IPS-20b (cell line): ENCODE measurements around the gene BCAS4.
A peak's percentile ranks its signal among the peaks of the same experiment; 100 is the strongest.

Experiments
- H3K27ac ChIP-seq: one replicate; pipeline ENCODE4 v1.5.1; 2013; ENCODE audit warnings: low read length
- H3K27me3 ChIP-seq: 2 replicates; pipeline ENCODE4 v1.6.1; 2013; ENCODE audit warnings: mild to moderate bottlenecking, low read length, inconsistent platforms; ENCODE audit not compliant: insufficient read depth
- H3K36me3 ChIP-seq: 2 replicates; pipeline ENCODE4 v1.6.1; 2013; ENCODE audit warnings: low read depth, mild to moderate bottlenecking, inconsistent platforms, low read length, moderate library complexity; ENCODE audit not compliant: insufficient read depth
- H3K4me1 ChIP-seq: 2 replicates; pipeline ENCODE4 v1.6.1; 2013; ENCODE audit warnings: mild to moderate bottlenecking, control low read depth, inconsistent platforms, low read length, moderate library complexity; ENCODE audit not compliant: insufficient read depth
- H3K4me3 ChIP-seq: 2 replicates; pipeline ENCODE4 v1.5.1; 2013; ENCODE audit warnings: mild to moderate bottlenecking, low read length, inconsistent platforms
- H3K9ac ChIP-seq: 2 replicates; pipeline ENCODE4 v1.6.1; 2013; ENCODE audit warnings: low read depth, mild to moderate bottlenecking, inconsistent platforms, low read length, moderate library complexity
- H3K9me3 ChIP-seq: 2 replicates; pipeline ENCODE4 v1.6.1; 2013; ENCODE audit warnings: mild to moderate bottlenecking, low read depth, low read length, inconsistent platforms; ENCODE audit not compliant: insufficient read depth

The BCAS4 gene

DNA sequence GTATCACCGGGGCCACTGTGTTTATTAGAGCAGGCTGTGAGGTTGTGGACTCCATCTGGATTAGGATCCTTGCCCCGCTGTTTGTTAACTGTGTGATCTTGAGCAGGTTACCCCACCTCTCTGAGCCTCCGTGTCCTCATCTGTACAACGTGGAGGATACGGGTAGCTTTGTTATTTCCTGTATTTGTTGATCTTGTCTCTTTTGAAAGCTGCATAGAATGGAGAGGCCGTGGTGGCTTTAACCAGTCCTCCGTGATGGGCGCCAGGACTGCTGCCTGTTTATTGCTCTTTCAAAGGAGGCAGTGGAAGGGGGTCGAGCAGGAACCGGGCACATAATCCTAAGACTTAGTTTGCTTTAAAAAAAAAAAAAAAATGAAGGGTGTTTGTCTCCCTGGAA lies 22.9 kb downstream of the BCAS4 start:
- Histone ChIP-seq H3K4me1 (peaks cover 4% of the 10 kb centered on the region; the same call in 1 of the 2 replicates), H3K4me3 (no peak overlapping the region)

DNA sequence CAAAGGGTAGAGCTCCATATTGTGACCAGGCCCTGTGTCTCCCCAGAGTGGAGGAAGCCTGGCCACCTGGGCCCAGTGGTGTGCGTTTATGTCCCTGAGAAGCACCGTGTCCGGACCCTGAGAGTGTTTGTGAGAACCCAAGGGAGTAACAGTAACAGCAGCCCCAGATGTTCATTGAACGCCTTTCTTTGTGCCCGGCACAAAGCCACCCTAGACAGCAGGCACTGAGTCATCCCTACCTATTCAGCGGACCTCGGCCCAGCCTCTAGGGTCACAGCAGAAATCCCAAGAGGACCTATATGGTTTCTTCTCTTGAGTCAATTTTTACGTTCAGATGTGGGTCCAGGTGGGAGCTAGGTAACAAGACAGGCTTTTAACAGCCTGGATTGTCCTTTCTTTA lies 24.5 kb downstream of the BCAS4 start:
- H3K4me1 ChIP-seq: peaks cover 4% of the 10 kb centered on the region; the same call in 1 of the 2 replicates
- no peak overlapping the region for H3K4me3 ChIP-seq
- H3K27me3 ChIP-seq: no peaks in the 10 kb centered on the region
- H3K27ac ChIP-seq: no peak overlapping the region
- 0 out of 2 replicates have a peak, but pooled peaks cover 3% of the 10 kb centered on the region for H3K36me3 ChIP-seq
- H3K9me3 ChIP-seq: no peaks in the 10 kb centered on the region
- H3K9ac ChIP-seq: no peak overlapping the region

More for the DNA sequence above, 22.9 kb downstream of the BCAS4 start:
- Histone ChIP-seq H3K27ac (peak overlapping the region; percentile 80), H3K27me3 (no peaks in the 10 kb centered on the region), H3K9me3 (no peaks in the 10 kb centered on the region), H3K36me3 (0 out of 2 replicates have a peak, but pooled peaks cover 3% of the 10 kb centered on the region), H3K9ac (peak overlapping the region; percentile 43; the same call in 1 of the 2 replicates)

DNA sequence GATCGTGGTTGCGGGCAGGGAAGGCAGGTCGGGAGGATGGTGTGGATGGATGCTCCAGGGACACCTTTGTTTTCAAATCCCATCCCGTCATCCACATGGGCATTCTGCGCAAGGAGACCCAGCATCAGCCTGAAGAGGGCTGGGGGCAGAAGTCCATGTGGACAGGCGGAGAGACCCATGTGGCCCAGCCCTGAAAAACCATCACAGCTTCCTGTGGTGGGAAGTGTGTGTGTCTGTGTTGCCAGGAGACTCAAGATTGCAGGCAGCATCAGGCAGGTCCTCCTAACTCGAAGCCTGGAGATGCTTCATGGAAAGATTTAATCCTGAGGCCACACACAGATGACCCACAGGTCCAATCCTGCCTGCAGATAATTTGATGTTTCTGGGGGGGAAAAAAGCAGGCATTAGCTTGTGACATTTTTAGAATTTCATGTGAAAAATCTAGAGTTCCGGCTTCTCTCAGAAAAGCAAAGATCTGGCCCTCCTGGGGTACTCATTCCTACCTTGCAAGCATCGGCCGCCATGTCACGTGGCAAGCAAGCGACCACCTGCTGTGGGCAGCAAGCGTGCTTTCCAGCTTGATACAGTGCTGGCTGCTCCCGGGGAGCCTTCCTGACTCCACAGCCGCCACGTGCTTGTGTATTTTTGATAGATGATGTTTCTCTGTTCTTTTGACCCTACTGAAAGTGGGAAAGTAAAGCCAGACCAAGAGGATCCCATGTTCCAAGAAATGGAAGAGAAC lies 25.8 kb downstream of the BCAS4 start:
- Histone ChIP-seq H3K4me3 (no peak overlapping the region), H3K27ac (no peak overlapping the region), H3K9me3 (no peaks in the 10 kb centered on the region), H3K4me1 (peaks cover 4% of the 10 kb centered on the region; the same call in 1 of the 2 replicates), H3K36me3 (0 out of 2 replicates have a peak, but pooled peaks cover 3% of the 10 kb centered on the region), H3K9ac (no peak overlapping the region), H3K27me3 (no peaks in the 10 kb centered on the region)

DNA sequence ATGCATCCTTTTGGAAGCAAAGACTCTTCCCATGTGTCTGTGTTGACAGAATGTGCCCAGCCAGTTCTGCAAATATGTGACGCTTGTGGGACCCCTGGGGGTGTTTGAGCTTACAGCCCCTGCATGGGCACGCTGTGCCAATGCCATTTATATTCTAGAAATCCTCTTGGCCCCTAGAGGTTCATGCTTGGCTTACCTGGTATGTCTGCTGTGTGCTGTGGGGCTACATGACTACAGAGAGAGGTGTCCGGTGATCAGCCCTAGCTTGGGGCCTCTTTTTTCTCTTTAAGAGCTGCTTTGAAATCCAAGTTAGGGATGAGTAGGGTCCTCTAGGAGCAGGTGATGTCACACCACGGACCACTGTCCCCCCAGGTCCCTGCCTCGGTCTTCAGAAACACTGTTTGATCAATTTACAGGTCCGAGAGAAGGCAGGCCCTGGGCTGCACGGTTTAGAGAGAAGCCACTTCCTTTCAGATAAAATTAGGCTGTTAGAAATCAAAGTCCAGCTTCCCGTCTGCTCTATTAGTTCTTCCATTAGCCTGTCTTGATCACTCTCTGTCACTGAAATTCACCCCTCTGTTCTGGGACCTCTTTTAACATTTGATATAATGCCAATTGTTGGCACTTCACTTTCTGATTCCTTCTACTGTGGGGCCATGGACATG lies 26.5 kb downstream of the BCAS4 start:
- Histone ChIP-seq H3K4me1 (peaks cover 4% of the 10 kb centered on the region; the same call in 1 of the 2 replicates), H3K27ac (no peak overlapping the region), H3K9ac (no peak overlapping the region), H3K27me3 (no peaks in the 10 kb centered on the region), H3K4me3 (no peak overlapping the region), H3K9me3 (no peaks in the 10 kb centered on the region), H3K36me3 (0 out of 2 replicates have a peak, but pooled peaks cover 3% of the 10 kb centered on the region)

DNA sequence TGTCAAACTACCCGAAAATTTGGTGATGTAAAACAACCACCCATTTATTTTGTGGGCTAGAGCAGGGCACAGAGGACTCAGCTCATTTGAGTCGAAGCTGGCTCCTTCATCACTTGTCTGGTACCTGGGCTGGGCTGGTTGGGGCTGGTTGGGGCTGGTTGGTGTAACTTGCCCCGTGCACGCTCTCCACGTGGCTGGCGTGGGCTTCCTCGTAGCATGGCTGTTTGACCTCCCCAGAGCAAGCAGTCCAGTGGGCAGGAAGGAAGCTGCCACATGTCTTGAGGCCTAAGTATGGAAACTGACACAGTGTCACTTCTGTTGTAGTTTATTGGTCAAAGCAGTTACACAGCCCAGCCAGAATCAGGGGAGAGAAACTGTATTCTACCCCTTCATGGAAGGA lies 27.1 kb downstream of the BCAS4 start:
- no peak overlapping the region for H3K4me3 ChIP-seq
- H3K9me3 ChIP-seq: no peaks in the 10 kb centered on the region
- no peak overlapping the region for H3K27ac ChIP-seq
- H3K27me3 ChIP-seq: no peaks in the 10 kb centered on the region
- H3K9ac ChIP-seq: no peak overlapping the region
- H3K4me1 ChIP-seq: peaks cover 4% of the 10 kb centered on the region; the same call in 1 of the 2 replicates
- 0 out of 2 replicates have a peak, but pooled peaks cover 3% of the 10 kb centered on the region for H3K36me3 ChIP-seq

DNA sequence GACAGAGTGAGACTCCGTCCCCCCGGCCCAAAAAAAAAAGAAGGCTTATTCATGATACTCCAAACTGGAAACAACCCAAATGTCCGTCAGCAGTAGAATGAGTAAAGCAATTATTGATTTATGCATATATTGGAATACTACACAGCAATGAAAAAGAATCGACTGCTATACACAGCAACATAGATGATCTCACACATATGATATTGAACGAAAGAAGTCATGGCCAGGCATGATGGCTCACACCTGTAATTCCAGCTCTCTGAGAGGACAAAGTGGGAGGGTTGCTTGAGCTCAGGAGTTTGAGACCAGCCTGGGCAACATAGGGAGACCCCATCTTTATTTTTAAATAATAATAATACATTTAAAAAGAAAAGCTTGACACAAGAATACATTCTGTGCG lies 28.5 kb downstream of the BCAS4 start:
- H3K27ac ChIP-seq: no peak overlapping the region
- H3K9ac ChIP-seq: no peak overlapping the region
- H3K4me3 ChIP-seq: no peak overlapping the region
- no peaks in the 10 kb centered on the region for H3K4me1 ChIP-seq
- no peaks in the 10 kb centered on the region for H3K9me3 ChIP-seq
- 0 out of 2 replicates have a peak, but pooled peaks cover 3% of the 10 kb centered on the region for H3K36me3 ChIP-seq
- no peaks in the 10 kb centered on the region for H3K27me3 ChIP-seq

DNA sequence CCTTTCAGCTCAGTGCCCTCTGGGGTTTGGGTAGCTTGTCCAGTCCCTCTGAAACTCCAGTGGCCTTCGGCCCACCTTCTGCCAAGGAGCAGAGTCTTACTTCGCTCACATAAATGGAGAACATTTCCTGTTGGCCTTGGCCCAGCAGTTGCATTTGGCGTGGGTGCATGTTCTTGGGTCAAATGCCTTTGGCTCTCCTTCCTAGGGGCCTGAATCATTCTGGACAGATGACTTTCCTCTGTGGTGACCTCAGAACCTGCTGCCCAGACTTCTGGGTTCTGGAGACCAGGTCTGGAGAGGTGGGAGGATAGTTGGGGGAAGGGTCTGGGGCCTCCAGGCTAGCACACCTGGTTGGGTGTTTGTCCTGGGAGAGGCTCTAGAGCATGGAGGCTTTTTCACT lies 29.3 kb downstream of the BCAS4 start:
- Histone ChIP-seq H3K27ac (no peak overlapping the region), H3K9ac (no peak overlapping the region), H3K9me3 (no peaks in the 10 kb centered on the region), H3K4me1 (no peaks in the 10 kb centered on the region), H3K4me3 (no peak overlapping the region), H3K36me3 (0 out of 2 replicates have a peak, but pooled peaks cover 3% of the 10 kb centered on the region), H3K27me3 (no peaks in the 10 kb centered on the region)

DNA sequence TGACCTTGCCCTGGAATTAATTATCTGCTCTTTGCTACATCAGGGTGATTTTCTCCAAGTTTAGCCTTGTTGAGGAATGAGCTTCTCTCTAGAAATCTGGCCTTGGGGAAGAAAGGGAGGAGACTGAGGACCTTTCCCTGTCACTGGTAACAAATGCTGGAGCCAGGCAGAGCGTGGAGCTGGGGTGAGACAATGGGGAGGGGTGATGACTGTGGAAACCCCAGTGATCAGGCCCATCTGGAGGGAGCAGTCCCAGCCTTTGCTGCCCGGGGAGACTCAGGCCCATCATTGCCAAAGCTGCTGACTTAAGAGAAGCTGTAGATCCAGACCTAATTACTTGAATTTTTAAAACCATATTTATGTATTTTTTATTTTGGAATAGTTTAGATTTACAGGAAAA lies 31.3 kb downstream of the BCAS4 start:
- no peaks in the 10 kb centered on the region for H3K36me3 ChIP-seq
- H3K4me1 ChIP-seq: no peaks in the 10 kb centered on the region
- no peaks in the 10 kb centered on the region for H3K9me3 ChIP-seq
- H3K27me3 ChIP-seq: no peaks in the 10 kb centered on the region
- no peak overlapping the region for H3K27ac ChIP-seq
- H3K9ac ChIP-seq: no peak overlapping the region
- H3K4me3 ChIP-seq: no peak overlapping the region

DNA sequence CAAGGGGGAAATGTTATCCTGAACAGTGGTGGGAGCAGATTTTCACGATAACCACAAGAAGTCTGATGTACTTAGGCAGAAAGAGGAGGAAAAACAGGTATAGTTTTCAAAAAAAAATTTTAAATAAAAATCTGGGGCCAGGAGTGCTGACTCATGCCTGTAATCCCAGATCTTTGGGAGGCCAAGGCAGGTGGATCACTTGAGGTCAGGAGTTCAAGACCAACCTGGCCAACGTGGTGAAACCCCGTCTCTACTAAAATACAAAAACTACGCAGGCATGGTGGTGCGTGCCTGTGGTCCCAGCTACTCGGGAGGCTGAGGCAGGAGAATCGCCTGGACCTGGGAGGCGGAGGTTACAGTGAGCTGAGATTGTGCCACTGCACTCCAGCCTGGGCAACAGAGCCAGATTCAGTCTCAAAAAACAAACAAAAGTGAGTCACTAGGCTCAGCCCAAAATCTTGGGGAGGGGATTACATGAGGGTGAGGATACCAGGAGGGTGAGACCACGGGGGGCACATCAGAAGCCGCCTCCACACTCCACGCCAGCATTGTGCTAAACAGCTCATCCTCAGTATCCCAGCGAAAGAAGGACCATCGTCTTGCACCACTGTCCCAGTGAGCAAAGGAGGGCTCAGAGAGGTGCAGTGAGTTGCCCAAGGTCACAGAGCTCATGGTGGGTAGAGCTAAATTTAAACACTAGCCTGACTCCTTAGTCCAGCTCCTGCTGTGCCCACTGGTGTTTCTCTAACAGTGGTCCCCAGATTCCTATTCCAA lies 33.7 kb downstream of the BCAS4 start:
- Histone ChIP-seq H3K27me3 (no peaks in the 10 kb centered on the region), H3K36me3 (peaks cover 4% of the 10 kb centered on the region; the same call in 1 of the 2 replicates), H3K9ac (no peak overlapping the region), H3K4me3 (no peak overlapping the region), H3K9me3 (no peaks in the 10 kb centered on the region), H3K27ac (no peak overlapping the region), H3K4me1 (no peaks in the 10 kb centered on the region)

DNA sequence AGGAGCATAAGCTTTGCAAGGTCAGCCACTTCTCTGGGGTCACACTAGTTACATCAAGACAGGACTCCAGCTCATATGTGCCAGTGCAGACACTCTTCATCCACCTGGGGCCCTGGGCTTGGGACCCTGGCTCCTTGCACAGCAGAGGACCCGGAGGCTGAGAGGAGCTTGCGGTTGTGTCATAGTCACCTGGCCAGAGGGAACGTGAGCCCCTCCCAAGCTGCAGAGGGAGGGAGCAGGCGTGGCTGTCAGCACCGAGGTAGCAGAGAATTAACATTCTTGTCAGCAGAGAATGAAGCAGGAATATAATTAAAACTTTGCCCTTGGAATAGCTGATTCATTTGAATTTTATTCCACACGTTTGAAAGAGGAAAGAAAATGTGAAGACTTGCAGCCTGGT lies 36.8 kb downstream of the BCAS4 start:
- Histone ChIP-seq H3K27ac (no peak overlapping the region), H3K4me3 (no peak overlapping the region), H3K9ac (no peak overlapping the region), H3K27me3 (no peaks in the 10 kb centered on the region), H3K36me3 (peaks cover 4% of the 10 kb centered on the region; the same call in 1 of the 2 replicates), H3K4me1 (no peaks in the 10 kb centered on the region), H3K9me3 (no peaks in the 10 kb centered on the region)

DNA sequence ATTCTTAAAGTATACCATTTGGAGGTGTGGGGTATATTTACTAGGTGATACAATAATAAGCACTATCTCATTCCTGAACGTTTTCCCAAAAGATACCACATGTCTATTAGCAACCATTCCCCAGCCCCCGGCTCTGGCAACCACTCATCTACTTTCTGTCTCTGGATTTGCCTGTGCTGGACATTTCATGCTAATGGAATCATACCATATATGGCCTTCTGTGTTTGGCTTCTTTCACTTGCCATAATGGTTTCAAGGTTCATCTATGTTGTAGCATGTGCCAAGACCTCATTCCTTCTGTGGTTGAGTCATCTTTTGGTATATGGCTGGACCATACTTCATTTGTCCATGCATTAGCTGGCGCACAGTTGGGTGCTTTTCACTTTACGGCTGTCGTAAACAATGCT lies 39.7 kb downstream of the BCAS4 start:
- no peaks in the 10 kb centered on the region for H3K27me3 ChIP-seq
- peaks cover 4% of the 10 kb centered on the region; the same call in 1 of the 2 replicates for H3K36me3 ChIP-seq
- H3K27ac ChIP-seq: no peak overlapping the region
- H3K9me3 ChIP-seq: no peaks in the 10 kb centered on the region
- H3K9ac ChIP-seq: no peak overlapping the region
- peaks cover 4% of the 10 kb centered on the region; the same call in 1 of the 2 replicates for H3K4me1 ChIP-seq
- no peak overlapping the region for H3K4me3 ChIP-seq
